ENCODE results near the gene PPP2R2D. TPM values are rescaled to one million over a fixed set of nuclear protein-coding genes. Genes with fewer than 3 reads are reported as not detected.

Gene PPP2R2D
- total RNA-seq, 1 experiment from 2014 or later, result 23.7 TPM

GRCh38 chr10:131946321-131946751 lies 45.5 kb downstream of the PPP2R2D start:
- H3K4me1 Mint-ChIP-seq (ENCODE audit: low read depth, unreplicated experiment), result no peaks in the 10 kb centered on the region
- CTCF ChIA-PET, result interaction anchor here (0.7 kb wide), 1 partner anchor 173 kb away, joined by 3 read pairs; no protein-coding TSS in a partner anchor
- H3K27ac Mint-ChIP-seq (ENCODE audit: unreplicated experiment), result no peak overlapping the region
- no peaks in the 10 kb centered on the region for H3K27me3 Mint-ChIP-seq (ENCODE audit: unreplicated experiment)
- DNase-seq, result no peak
- no TSS peak for BruUV-seq (replicated peaks)
- H3K4me3 Mint-ChIP-seq (ENCODE audit: low read depth, unreplicated experiment), result no peak overlapping the region
- no peak for TF ChIP-seq CTCF (IDR thresholded peaks at IDR 0.05; ENCODE audit: unreplicated experiment)
- intact Hi-C loops (cut with micrococcal nuclease; ENCODE audit: unreplicated experiment), result no loop called here
- peaks cover 22% of the 10 kb centered on the region for H3K36me3 Mint-ChIP-seq (ENCODE audit: insufficient read depth, unreplicated experiment)
- H3K9me3 Mint-ChIP-seq (ENCODE audit: low read depth, unreplicated experiment), result no peaks in the 10 kb centered on the region

- no peak overlapping the region for H3K27ac Mint-ChIP-seq (ENCODE audit: unreplicated experiment)
- H3K4me1 Mint-ChIP-seq (ENCODE audit: low read depth, unreplicated experiment), result no peaks in the 10 kb centered on the region
- TF ChIP-seq CTCF (IDR thresholded peaks at IDR 0.05; ENCODE audit: unreplicated experiment), result no peak
- no peak for DNase-seq
- H3K27me3 Mint-ChIP-seq (ENCODE audit: unreplicated experiment), result no peaks in the 10 kb centered on the region
- BruUV-seq (replicated peaks), result no TSS peak
- no peaks in the 10 kb centered on the region for H3K9me3 Mint-ChIP-seq (ENCODE audit: low read depth, unreplicated experiment)
- no peak overlapping the region for H3K4me3 Mint-ChIP-seq (ENCODE audit: low read depth, unreplicated experiment)
- intact Hi-C loops (cut with micrococcal nuclease; ENCODE audit: unreplicated experiment), result no loop called here
- CTCF ChIA-PET, result no interaction called here
- peaks cover 22% of the 10 kb centered on the region for H3K36me3 Mint-ChIP-seq (ENCODE audit: insufficient read depth, unreplicated experiment)
These were observed 46.1 kb downstream of the PPP2R2D start for GRCh38 chr10:131946880-131947279.

- BruUV-seq (replicated peaks), result no TSS peak
- Mint-ChIP-seq H3K36me3 (ENCODE audit: insufficient read depth, unreplicated experiment) (peaks cover 22% of the 10 kb centered on the region), H3K9me3 (ENCODE audit: low read depth, unreplicated experiment) (no peaks in the 10 kb centered on the region), H3K4me1 (ENCODE audit: low read depth, unreplicated experiment) (no peaks in the 10 kb centered on the region), H3K4me3 (ENCODE audit: low read depth, unreplicated experiment) (no peak overlapping the region), H3K27ac (ENCODE audit: unreplicated experiment) (no peak overlapping the region), H3K27me3 (ENCODE audit: unreplicated experiment) (no peaks in the 10 kb centered on the region)
- CTCF ChIA-PET, result no interaction called here
- no peak for TF ChIP-seq CTCF (IDR thresholded peaks at IDR 0.05; ENCODE audit: unreplicated experiment)
- no peak for DNase-seq
- intact Hi-C loops (cut with micrococcal nuclease; ENCODE audit: unreplicated experiment), result no loop called here
These were observed 47.0 kb downstream of the PPP2R2D start for GRCh38 chr10:131947631-131948347.

GRCh38 chr10:131948501-131948900 lies 47.7 kb downstream of the PPP2R2D start:
- no peaks in the 10 kb centered on the region for H3K27me3 Mint-ChIP-seq (ENCODE audit: unreplicated experiment)
- no peaks in the 10 kb centered on the region for H3K9me3 Mint-ChIP-seq (ENCODE audit: low read depth, unreplicated experiment)
- no peak for DNase-seq
- TF ChIP-seq CTCF (IDR thresholded peaks at IDR 0.05; ENCODE audit: unreplicated experiment), result no peak
- no peak overlapping the region for H3K27ac Mint-ChIP-seq (ENCODE audit: unreplicated experiment)
- H3K4me1 Mint-ChIP-seq (ENCODE audit: low read depth, unreplicated experiment), result no peaks in the 10 kb centered on the region
- H3K36me3 Mint-ChIP-seq (ENCODE audit: insufficient read depth, unreplicated experiment), result peaks cover 17% of the 10 kb centered on the region
- CTCF ChIA-PET, result no interaction called here
- no peak overlapping the region for H3K4me3 Mint-ChIP-seq (ENCODE audit: low read depth, unreplicated experiment)
- BruUV-seq (replicated peaks), result no TSS peak
- intact Hi-C loops (cut with micrococcal nuclease; ENCODE audit: unreplicated experiment), result no loop called here
